ENCODE measurements around the gene CD8A.

GRCh38 chr2:86752934-86753333 is 37.8 kb downstream of the CD8A start:
- no peak for TF ChIP-seq EZH2phosphoT487 (IDR thresholded peaks at IDR 0.05; ENCODE audit: low read depth)
- TF ChIP-seq, protein P1, sequence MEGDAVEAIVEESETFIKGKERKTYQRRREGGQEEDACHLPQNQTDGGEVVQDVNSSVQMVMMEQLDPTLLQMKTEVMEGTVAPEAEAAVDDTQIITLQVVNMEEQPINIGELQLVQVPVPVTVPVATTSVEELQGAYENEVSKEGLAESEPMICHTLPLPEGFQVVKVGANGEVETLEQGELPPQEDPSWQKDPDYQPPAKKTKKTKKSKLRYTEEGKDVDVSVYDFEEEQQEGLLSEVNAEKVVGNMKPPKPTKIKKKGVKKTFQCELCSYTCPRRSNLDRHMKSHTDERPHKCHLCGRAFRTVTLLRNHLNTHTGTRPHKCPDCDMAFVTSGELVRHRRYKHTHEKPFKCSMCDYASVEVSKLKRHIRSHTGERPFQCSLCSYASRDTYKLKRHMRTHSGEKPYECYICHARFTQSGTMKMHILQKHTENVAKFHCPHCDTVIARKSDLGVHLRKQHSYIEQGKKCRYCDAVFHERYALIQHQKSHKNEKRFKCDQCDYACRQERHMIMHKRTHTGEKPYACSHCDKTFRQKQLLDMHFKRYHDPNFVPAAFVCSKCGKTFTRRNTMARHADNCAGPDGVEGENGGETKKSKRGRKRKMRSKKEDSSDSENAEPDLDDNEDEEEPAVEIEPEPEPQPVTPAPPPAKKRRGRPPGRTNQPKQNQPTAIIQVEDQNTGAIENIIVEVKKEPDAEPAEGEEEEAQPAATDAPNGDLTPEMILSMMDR (IDR thresholded peaks at IDR 0.05; ENCODE audit: low read depth, low read length), result no peak
